Mesendoderm (in vitro differentiated cells): ENCODE results near the gene PKNOX1.
"Not testable (repeated sequence)": the region's sequence is repeated elsewhere in the genome, so short reads cannot be mapped to it uniquely, and the experiment has no call there.

Source experiments
- DNase-seq: peaks from one replicate; pipeline ENCODE4 v3.0.0; 2013
- H2AK5ac ChIP-seq: 2 replicates; pipeline ENCODE4 v1.6.1; 2013; ENCODE audit warnings: low read length, inconsistent platforms
- H2BK120ac ChIP-seq: 2 replicates; pipeline ENCODE4 v1.6.1; 2013; ENCODE audit warnings: low read depth, mild to moderate bottlenecking, low read length, moderate library complexity, mixed read lengths
- H2BK15ac ChIP-seq: replicated peaks from 2 replicates; pipeline ENCODE4 v1.6.1; 2013; ENCODE audit warnings: low read depth, mild to moderate bottlenecking, moderate library complexity
- H2BK5ac ChIP-seq: 2 replicates; pipeline ENCODE4 v1.6.1; 2013; ENCODE audit warnings: low read length, inconsistent platforms
- H3K18ac ChIP-seq: 2 replicates; pipeline ENCODE4 v1.6.1; 2013; ENCODE audit warnings: mild to moderate bottlenecking, low read length, mixed read lengths
- H3K23ac ChIP-seq: one replicate; pipeline ENCODE4 v1.6.1; 2013; ENCODE audit warnings: low read length
- H3K27ac ChIP-seq: 2 replicates; pipeline ENCODE4 v1.5.1; 2013; ENCODE audit warnings: low read depth, mild to moderate bottlenecking, inconsistent platforms, low read length, moderate library complexity
- H3K27me3 ChIP-seq: 2 replicates; pipeline ENCODE4 v1.6.1; 2013; ENCODE audit warnings: low read length, control low read depth, mild to moderate bottlenecking, inconsistent platforms; ENCODE audit not compliant: insufficient read depth, poor library complexity
- H3K36me3 ChIP-seq: 2 replicates; pipeline ENCODE4 v1.6.1; 2013; ENCODE audit warnings: low read length, inconsistent platforms; ENCODE audit not compliant: control insufficient read depth, insufficient read depth
- H3K4ac ChIP-seq: one replicate; pipeline ENCODE4 v1.6.1; 2013; ENCODE audit warnings: low read depth, mild to moderate bottlenecking, low read length, moderate library complexity
- H3K4me1 ChIP-seq: 2 replicates; pipeline ENCODE4 v1.6.1; 2013; ENCODE audit warnings: low read depth, low read length, inconsistent platforms; ENCODE audit not compliant: control insufficient read depth
- H3K4me2 ChIP-seq: 2 replicates; pipeline ENCODE4 v1.6.1; 2013; ENCODE audit warnings: low read length
- H3K4me3 ChIP-seq: 2 replicates; pipeline ENCODE4 v1.5.1; 2013; ENCODE audit warnings: mild to moderate bottlenecking, low read length
- H3K56ac ChIP-seq: one replicate; pipeline ENCODE4 v1.6.1; 2013; ENCODE audit warnings: low read length
- H3K79me1 ChIP-seq: 2 replicates; pipeline ENCODE4 v1.6.1; 2013; ENCODE audit warnings: low read length, inconsistent platforms
- H3K79me2 ChIP-seq: 2 replicates; pipeline ENCODE4 v1.6.1; 2013; ENCODE audit warnings: mild to moderate bottlenecking, low read length; ENCODE audit not compliant: control insufficient read depth, insufficient read depth
- H3K9ac ChIP-seq: 2 replicates; pipeline ENCODE4 v1.6.1; 2013; ENCODE audit warnings: low read length, inconsistent platforms
- H4K5ac ChIP-seq: one replicate; pipeline ENCODE4 v1.6.1; 2013; ENCODE audit warnings: low read length
- H4K8ac ChIP-seq: one replicate; pipeline ENCODE4 v1.6.1; 2013; ENCODE audit warnings: low read depth, mild to moderate bottlenecking, control low read depth, low read length, moderate library complexity
- WGBS: extraction: QIAGEN DNeasy Blood & Tissue Kit; methylation state at CpG from one replicate; pipeline ENCODE4 v1.1.7; 2013; ENCODE audit warnings: low lambda C conversion rate, missing lambda C conversion rate; ENCODE audit not compliant: insufficient coverage; ENCODE audit errors: extremely low coverage; 5-methylcytosine and 5-hydroxymethylcytosine counted together

The PKNOX1 gene

DNA sequence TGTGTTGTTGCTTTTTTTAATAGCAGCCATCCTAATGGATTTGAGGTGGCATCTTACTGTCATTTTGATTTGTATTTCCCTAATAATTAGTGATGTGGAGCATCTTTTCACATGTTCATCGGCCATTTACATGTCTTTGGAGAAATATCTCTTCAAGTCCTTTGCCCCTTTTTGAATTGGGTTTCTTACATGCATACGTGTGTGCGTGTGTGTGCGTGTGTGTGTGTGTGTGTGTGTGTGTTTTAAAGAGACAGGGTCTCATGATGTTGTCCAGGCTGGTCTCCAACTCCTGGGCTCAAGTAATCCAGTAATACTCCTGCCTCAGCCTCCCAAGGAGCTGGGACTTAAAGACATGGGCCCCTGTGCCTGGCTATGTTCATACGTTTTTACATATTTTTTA is 9.5 kb downstream of the PKNOX1 start:
- no peak overlapping the region for H4K8ac ChIP-seq
- no peak overlapping the region for H3K4me3 ChIP-seq

DNA sequence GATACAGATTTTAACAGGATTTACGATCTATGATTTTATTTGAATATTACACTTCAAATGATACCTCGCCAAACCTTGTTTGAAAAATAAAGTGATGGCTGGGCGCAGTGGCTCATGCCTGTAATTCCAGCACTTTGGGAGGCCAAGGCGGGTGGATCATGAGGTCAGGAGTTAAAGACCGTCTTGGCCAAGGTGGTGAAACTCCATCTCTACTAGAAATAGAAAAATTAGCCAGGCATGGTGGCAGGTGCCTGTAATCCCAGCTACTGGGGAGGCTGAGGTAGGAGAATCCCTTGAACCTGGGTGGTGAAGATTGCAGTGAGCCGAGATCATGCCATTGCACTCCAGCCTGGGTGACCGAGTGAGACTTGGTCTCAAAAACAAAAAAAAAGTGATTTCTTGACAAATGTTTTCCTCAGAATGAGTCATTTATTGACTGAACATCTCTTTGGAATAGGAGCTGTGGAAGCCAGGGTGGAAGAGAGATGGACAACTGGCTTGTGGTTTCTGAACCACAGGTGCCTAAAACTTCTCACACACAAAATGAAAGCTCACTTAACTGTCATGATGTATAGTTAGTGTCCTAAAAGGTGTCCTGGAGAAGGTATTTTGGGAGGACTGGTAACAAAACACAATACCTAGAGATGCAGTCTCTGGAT is 11.9 kb downstream of the PKNOX1 start:
- H3K4me1 ChIP-seq, result peaks cover 2% of the 10 kb centered on the region
- no peak overlapping the region for H2BK15ac ChIP-seq
- H2AK5ac ChIP-seq, result no peak overlapping the region
- no peak overlapping the region for H3K18ac ChIP-seq
- peaks cover 16% of the 10 kb centered on the region for H3K79me2 ChIP-seq
- H3K9ac ChIP-seq, result no peak overlapping the region
- H4K8ac ChIP-seq, result no peak overlapping the region
- H3K56ac ChIP-seq, result no peak overlapping the region
- no CpG with 5 or more reads among the region's 7 CpGs for WGBS
- H3K79me1 ChIP-seq, result peaks cover 14% of the 10 kb centered on the region
- no peaks in the 10 kb centered on the region for H3K36me3 ChIP-seq
- no peak for DNase-seq
- H3K4ac ChIP-seq, result no peak overlapping the region
- no peak overlapping the region for H4K5ac ChIP-seq
- no peak overlapping the region for H3K27ac ChIP-seq
- H3K23ac ChIP-seq, result no peak overlapping the region
- H3K4me3 ChIP-seq, result no peak overlapping the region
- H2BK120ac ChIP-seq, result no peak overlapping the region
- no peak overlapping the region for H3K4me2 ChIP-seq
- H2BK5ac ChIP-seq, result no peak overlapping the region
- no peaks in the 10 kb centered on the region for H3K27me3 ChIP-seq

More for the DNA sequence above, 9.5 kb downstream of the PKNOX1 start:
- Histone ChIP-seq H3K79me1 (peaks cover 17% of the 10 kb centered on the region), H3K4me1 (peaks cover 3% of the 10 kb centered on the region), H2AK5ac (no peak overlapping the region), H3K9ac (no peak overlapping the region), H3K18ac (no peak overlapping the region), H3K79me2 (peaks cover 30% of the 10 kb centered on the region), H2BK120ac (no peak overlapping the region), H4K5ac (no peak overlapping the region), H2BK5ac (no peak overlapping the region), H3K4ac (no peak overlapping the region), H3K56ac (no peak overlapping the region), H3K4me2 (no peak overlapping the region), H3K23ac (no peak overlapping the region), H3K36me3 (no peaks in the 10 kb centered on the region), H3K27me3 (no peaks in the 10 kb centered on the region), H3K27ac (no peak overlapping the region), H2BK15ac (no peak overlapping the region)
- no CpG with 5 or more reads among the region's 5 CpGs for WGBS
- DNase-seq, result no peak

- no CpG with 5 or more reads among the region's 12 CpGs for WGBS
- no peak for DNase-seq
- H2BK120ac ChIP-seq, result no peak overlapping the region
- no peak overlapping the region for H3K4me3 ChIP-seq
- H2AK5ac ChIP-seq, result no peak overlapping the region
- peaks cover 3% of the 10 kb centered on the region for H3K4me1 ChIP-seq
- peaks cover 10% of the 10 kb centered on the region for H3K79me1 ChIP-seq
- H3K27ac ChIP-seq, result no peak overlapping the region
- H3K79me2 ChIP-seq, result peaks cover 8% of the 10 kb centered on the region
- no peak overlapping the region for H2BK5ac ChIP-seq
- no peak overlapping the region for H3K23ac ChIP-seq
- H3K4ac ChIP-seq, result no peak overlapping the region
- H3K9ac ChIP-seq, result no peak overlapping the region
- H3K36me3 ChIP-seq, result peaks cover 1% of the 10 kb centered on the region
- H2BK15ac ChIP-seq, result no peak overlapping the region
- no peak overlapping the region for H4K5ac ChIP-seq
- H3K27me3 ChIP-seq, result no peaks in the 10 kb centered on the region
- no peak overlapping the region for H3K18ac ChIP-seq
- H3K56ac ChIP-seq, result peak overlapping the region; percentile 42
- no peak overlapping the region for H4K8ac ChIP-seq
- H3K4me2 ChIP-seq, result no peak overlapping the region
Observed at GRCh38 chr21:42988236-42988965, 14.0 kb downstream of the PKNOX1 start.

DNA sequence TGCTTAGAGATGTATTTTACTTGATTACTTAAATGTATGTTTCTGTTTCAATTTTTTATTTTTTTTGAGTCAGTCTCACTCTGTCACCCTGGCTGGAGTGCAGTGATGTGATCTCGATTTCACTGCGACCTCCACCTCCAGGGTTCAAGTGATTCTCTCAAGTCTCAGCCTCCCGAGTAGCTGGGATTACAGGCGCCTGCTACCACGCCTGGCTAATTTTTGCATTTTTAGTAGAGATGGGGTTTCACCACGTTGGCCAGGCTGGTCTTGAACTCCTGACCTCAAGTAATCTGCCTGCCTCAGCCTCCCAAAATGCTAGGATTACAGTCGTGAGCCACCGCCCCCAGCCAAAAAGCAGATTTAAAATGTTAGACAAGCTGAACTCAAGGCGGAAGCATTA is 15.0 kb downstream of the PKNOX1 start:
- H3K79me1 ChIP-seq, H3K79me2 ChIP-seq, H3K4me1 ChIP-seq, H3K4ac ChIP-seq, H3K56ac ChIP-seq, H2BK120ac ChIP-seq, DNase-seq, H3K27ac ChIP-seq, H4K8ac ChIP-seq, H3K36me3 ChIP-seq, H3K4me2 ChIP-seq, H3K27me3 ChIP-seq, H3K4me3 ChIP-seq, H3K9ac ChIP-seq, H2AK5ac ChIP-seq, H3K18ac ChIP-seq, H2BK15ac ChIP-seq, H3K23ac ChIP-seq, H4K5ac ChIP-seq, H2BK5ac ChIP-seq: not testable (repeated sequence)
- WGBS, result no CpG with 5 or more reads among the region's 9 CpGs

- Histone ChIP-seq H3K4ac (no peak overlapping the region), H2BK120ac (no peak overlapping the region), H3K18ac (no peak overlapping the region), H3K4me3 (no peak overlapping the region), H3K4me1 (peaks cover 3% of the 10 kb centered on the region), H3K79me1 (peaks cover 8% of the 10 kb centered on the region), H2AK5ac (no peak overlapping the region), H3K23ac (no peak overlapping the region), H2BK15ac (no peak overlapping the region), H3K9ac (no peak overlapping the region), H3K27me3 (no peaks in the 10 kb centered on the region), H3K56ac (no peak overlapping the region), H3K4me2 (no peak overlapping the region), H2BK5ac (no peak overlapping the region), H3K36me3 (peaks cover 1% of the 10 kb centered on the region), H4K5ac (no peak overlapping the region), H3K27ac (no peak overlapping the region), H4K8ac (no peak overlapping the region), H3K79me2 (peaks cover 4% of the 10 kb centered on the region)
- DNase-seq, result no peak
- no CpG with 5 or more reads among the region's 10 CpGs for WGBS
Observed at GRCh38 chr21:42989816-42990650, 15.7 kb downstream of the PKNOX1 start.
